ENCODE measurements around the gene EZR.

EZR gene

DNA sequence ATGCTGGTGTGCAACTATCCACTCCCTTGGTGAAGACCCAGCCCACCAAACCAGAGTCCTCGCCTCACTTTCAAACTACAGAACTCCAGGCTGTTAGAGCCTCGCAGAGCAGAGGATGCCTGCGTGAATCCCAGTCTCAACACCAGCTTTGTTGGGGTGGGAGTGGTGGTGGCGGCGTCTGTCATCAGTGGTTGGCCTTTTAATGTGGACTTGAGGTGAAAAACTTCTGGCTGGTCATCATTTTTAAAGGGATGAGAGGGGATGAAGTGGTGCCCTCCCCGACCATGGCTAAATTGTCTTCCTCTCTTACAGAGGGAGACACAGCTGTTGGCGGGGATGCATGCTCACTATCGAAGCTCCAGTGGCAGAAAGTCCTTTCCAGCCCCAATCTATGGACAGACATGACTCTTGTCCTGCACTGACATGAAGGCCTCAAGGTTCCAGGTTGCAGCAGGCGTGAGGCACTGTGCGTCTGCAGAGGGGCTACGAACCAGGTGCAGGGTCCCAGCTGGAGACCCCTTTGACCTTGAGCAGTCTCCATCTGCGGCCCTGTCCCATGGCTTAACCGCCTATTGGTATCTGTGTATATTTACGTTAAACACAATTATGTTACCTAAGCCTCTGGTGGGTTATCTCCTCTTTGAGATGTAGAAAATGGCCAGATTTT is 54.9 kb downstream of the EZR start:
- H3F3A ChIP-seq (ENCODE audit: insufficient read depth, low read length), result no peaks in the 10 kb centered on the region
- H3K79me2 ChIP-seq (ENCODE audit: low read length), result no peaks in the 10 kb centered on the region

DNA sequence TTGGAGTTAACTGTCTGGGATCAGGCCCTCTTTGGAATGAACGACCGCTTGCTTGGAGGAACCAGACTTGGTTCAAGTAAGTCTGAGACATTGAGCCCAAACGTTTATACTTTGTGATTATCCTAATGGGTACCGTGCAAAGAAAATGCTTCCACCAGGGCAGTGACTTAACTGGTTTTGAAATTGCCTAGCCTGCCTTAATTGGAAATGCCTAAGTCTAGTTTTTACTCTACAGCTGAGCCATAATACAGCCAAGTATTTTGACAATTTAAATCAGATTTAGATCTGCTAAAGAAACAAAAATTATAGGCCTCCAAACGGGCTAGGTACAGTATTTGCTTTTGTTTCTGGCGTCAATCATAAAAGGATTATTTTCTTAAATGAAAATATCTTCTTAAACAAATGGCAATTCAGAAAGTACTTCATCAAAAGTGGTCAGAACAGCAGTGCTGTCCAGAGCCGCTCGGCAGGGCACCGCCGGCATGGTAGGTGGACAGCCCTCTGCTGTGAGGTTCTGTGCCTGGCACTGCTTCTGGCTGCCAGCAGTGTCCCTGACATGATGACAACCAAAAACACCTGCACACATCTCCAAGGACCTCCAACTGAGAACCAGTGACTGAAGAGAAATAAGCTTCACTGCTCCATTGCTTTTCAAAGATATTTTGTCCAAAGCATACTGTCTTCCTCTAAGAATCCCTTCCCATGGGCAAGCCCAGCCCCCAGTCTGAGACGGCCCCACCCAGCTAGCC is 55.6 kb downstream of the EZR start:
- no peaks in the 10 kb centered on the region for H3F3A ChIP-seq (ENCODE audit: insufficient read depth, low read length)
- no peak overlapping the region for H3K9ac ChIP-seq (ENCODE audit: low read length)
- no peaks in the 10 kb centered on the region for H3K36me3 ChIP-seq (replicated peaks; ENCODE audit: insufficient read depth, low read length)
- H3K4me1 ChIP-seq (ENCODE audit: low read length), result no peaks in the 10 kb centered on the region
- no peak overlapping the region for H3K4me2 ChIP-seq (ENCODE audit: low read depth, low read length)
- H3K27ac ChIP-seq (ENCODE audit: low read length), result no peak overlapping the region
- H3K79me2 ChIP-seq (ENCODE audit: low read length), result no peaks in the 10 kb centered on the region
- no peak for DNase-seq
- no peaks in the 10 kb centered on the region for H3K9me3 ChIP-seq (replicated peaks; ENCODE audit: insufficient read depth, low read length)
- H3K4me3 ChIP-seq (ENCODE audit: low read length), result no peak overlapping the region
- H3K27me3 ChIP-seq (replicated peaks; ENCODE audit: insufficient read depth, low read length), result no peaks in the 10 kb centered on the region
- TF ChIP-seq EZH2phosphoT487 (IDR thresholded peaks at IDR 0.05; ENCODE audit: low read length) (no peak), EZH2 (optimal IDR thresholded peaks at IDR 0.05; ENCODE audit: low read depth, low read length) (no peak)
- TF ChIP-seq, protein P1, sequence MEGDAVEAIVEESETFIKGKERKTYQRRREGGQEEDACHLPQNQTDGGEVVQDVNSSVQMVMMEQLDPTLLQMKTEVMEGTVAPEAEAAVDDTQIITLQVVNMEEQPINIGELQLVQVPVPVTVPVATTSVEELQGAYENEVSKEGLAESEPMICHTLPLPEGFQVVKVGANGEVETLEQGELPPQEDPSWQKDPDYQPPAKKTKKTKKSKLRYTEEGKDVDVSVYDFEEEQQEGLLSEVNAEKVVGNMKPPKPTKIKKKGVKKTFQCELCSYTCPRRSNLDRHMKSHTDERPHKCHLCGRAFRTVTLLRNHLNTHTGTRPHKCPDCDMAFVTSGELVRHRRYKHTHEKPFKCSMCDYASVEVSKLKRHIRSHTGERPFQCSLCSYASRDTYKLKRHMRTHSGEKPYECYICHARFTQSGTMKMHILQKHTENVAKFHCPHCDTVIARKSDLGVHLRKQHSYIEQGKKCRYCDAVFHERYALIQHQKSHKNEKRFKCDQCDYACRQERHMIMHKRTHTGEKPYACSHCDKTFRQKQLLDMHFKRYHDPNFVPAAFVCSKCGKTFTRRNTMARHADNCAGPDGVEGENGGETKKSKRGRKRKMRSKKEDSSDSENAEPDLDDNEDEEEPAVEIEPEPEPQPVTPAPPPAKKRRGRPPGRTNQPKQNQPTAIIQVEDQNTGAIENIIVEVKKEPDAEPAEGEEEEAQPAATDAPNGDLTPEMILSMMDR (IDR thresholded peaks at IDR 0.05; ENCODE audit: low read length), result no peak
- H4K20me1 ChIP-seq (ENCODE audit: insufficient read depth, low read length), result no peaks in the 10 kb centered on the region
- no peaks in the 10 kb centered on the region for H3K9me2 ChIP-seq (replicated peaks; ENCODE audit: insufficient read depth, low read length)
- no peak overlapping the region for H2AFZ ChIP-seq (ENCODE audit: low read length)

More for the DNA sequence above, 54.9 kb downstream of the EZR start:
- TF ChIP-seq EZH2phosphoT487 (IDR thresholded peaks at IDR 0.05; ENCODE audit: low read length) (no peak), EZH2 (optimal IDR thresholded peaks at IDR 0.05; ENCODE audit: low read depth, low read length) (no peak)
- TF ChIP-seq, protein P1 (IDR thresholded peaks at IDR 0.05; ENCODE audit: low read length), result no peak
- H3K4me1 ChIP-seq (ENCODE audit: low read length), result no peaks in the 10 kb centered on the region
- H3K9me3 ChIP-seq (replicated peaks; ENCODE audit: insufficient read depth, low read length), result no peaks in the 10 kb centered on the region
- no peak overlapping the region for H3K4me2 ChIP-seq (ENCODE audit: low read depth, low read length)
- H3K27me3 ChIP-seq (replicated peaks; ENCODE audit: insufficient read depth, low read length), result no peaks in the 10 kb centered on the region
- no peaks in the 10 kb centered on the region for H3K9me2 ChIP-seq (replicated peaks; ENCODE audit: insufficient read depth, low read length)
- no peak overlapping the region for H3K27ac ChIP-seq (ENCODE audit: low read length)
- no peaks in the 10 kb centered on the region for H4K20me1 ChIP-seq (ENCODE audit: insufficient read depth, low read length)
- no peak overlapping the region for H2AFZ ChIP-seq (ENCODE audit: low read length)
- no peak overlapping the region for H3K4me3 ChIP-seq (ENCODE audit: low read length)
- H3K36me3 ChIP-seq (replicated peaks; ENCODE audit: insufficient read depth, low read length), result no peaks in the 10 kb centered on the region
- no peak overlapping the region for H3K9ac ChIP-seq (ENCODE audit: low read length)
- no peak for DNase-seq

DNA sequence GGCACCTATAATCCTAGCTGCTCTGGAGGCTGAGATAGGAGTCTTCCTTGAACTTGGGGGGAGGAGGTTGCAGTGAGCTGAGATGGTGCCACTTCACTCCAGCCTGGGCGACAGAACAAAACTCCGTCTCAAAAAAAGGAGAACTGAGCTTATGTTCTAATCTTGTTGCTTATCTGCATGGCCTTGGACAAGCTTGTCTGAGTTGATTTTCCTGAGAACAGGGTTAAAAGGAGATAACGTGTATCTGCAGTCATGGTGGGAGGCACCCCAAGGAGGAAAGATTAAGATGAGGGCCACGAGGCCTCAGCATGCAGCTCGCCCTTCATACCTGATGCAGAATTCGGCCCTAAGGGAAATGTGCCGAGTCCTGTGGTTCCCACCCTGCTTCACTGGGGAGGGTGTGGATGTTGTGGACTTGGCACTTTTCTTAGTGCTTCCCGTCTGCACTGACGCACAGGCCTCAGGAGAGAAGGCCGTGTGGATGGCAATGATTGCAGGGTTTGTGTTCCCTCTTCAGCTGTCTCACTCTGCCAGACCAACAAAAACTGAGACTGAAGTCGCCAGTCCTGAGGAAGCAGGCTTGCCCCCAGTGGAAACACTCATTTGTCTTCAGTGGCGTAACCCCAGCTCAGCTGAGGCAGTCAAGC is 56.3 kb downstream of the EZR start:
- no peak overlapping the region for H3K27ac ChIP-seq (ENCODE audit: low read length)
- H3K27me3 ChIP-seq (replicated peaks; ENCODE audit: insufficient read depth, low read length), result no peaks in the 10 kb centered on the region
- no peaks in the 10 kb centered on the region for H3K9me2 ChIP-seq (replicated peaks; ENCODE audit: insufficient read depth, low read length)
- DNase-seq, result no peak
- no peaks in the 10 kb centered on the region for H3K36me3 ChIP-seq (replicated peaks; ENCODE audit: insufficient read depth, low read length)
- no peaks in the 10 kb centered on the region for H3K79me2 ChIP-seq (ENCODE audit: low read length)
- no peaks in the 10 kb centered on the region for H3K9me3 ChIP-seq (replicated peaks; ENCODE audit: insufficient read depth, low read length)
- H3K9ac ChIP-seq (ENCODE audit: low read length), result no peak overlapping the region
- no peak for TF ChIP-seq EZH2phosphoT487 (IDR thresholded peaks at IDR 0.05; ENCODE audit: low read length)
- no peak for TF ChIP-seq EZH2 (optimal IDR thresholded peaks at IDR 0.05; ENCODE audit: low read depth, low read length)
- TF ChIP-seq, protein P1 (IDR thresholded peaks at IDR 0.05; ENCODE audit: low read length), result no peak
- H2AFZ ChIP-seq (ENCODE audit: low read length), result no peak overlapping the region
- no peak overlapping the region for H3K4me3 ChIP-seq (ENCODE audit: low read length)
- H3K4me2 ChIP-seq (ENCODE audit: low read depth, low read length), result no peak overlapping the region
- no peaks in the 10 kb centered on the region for H4K20me1 ChIP-seq (ENCODE audit: insufficient read depth, low read length)
- H3F3A ChIP-seq (ENCODE audit: insufficient read depth, low read length), result no peaks in the 10 kb centered on the region
- no peaks in the 10 kb centered on the region for H3K4me1 ChIP-seq (ENCODE audit: low read length)
